Measurements from ENCODE around the gene PLCXD1.
"Not testable (repeated sequence)": the region's sequence is repeated elsewhere in the genome, so short reads cannot be mapped to it uniquely, and the experiment has no call there.

PLCXD1 gene

DNA sequence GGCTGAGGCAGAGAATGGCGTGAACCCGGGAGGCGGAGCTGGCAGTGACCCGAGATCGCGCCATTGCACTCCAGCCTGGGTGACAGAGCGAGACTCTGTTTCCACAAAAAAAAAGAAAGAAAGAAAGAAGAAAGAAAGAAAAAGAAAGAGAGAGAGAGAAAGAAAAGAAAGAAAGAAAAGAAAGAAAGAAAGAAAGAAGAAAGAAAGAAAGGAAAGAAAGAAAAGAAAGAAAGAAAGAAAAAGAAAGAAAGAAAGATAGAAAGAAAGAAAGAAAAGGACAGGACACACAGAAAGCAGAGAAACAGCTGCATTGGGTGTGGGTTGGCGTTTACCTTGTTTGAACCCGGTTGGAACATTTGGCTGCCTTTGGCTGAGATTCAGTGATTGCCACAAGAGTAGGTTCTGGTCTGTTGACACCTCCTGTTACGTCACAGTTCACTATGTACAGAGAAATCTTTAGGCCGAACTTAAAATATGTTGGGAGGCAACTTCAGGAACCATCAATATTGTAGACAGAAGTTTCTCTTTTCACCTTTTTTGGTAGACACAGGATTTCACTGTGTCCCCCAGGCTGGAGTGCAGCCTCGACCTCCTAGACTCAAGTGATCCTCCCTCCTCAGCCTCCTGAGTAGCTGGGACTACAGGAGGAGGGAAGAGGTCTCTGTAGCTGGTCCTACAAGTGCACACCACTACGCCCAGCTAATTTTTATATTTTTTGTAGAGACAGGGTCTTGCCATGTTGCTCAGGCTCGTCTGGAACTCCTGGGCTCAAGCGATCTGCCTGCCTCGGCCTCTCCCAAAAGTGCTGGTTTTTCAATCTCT lies 16.3 kb upstream of the PLCXD1 start:
- no peak for DNase-seq

DNA sequence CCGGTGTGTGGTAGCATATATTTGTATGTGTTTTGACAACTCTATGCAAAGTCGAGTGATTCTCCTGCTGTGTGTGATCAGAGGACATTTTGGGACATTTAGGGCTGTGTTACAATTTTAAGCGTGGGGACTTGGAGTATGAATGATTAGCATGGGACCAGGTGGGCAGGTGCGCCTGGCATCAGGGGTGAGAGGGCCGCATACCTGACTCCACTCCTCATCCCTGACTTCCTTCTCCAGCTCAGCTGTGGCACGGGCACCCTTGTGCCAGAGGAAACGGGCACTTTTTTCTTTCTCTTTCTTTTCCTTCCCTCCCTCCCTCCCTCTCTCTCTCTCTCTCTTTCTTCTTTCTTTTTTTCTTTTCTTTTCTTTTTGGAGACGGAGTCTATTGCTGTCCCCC lies 15.7 kb upstream of the PLCXD1 start:
- no peak for DNase-seq

DNA sequence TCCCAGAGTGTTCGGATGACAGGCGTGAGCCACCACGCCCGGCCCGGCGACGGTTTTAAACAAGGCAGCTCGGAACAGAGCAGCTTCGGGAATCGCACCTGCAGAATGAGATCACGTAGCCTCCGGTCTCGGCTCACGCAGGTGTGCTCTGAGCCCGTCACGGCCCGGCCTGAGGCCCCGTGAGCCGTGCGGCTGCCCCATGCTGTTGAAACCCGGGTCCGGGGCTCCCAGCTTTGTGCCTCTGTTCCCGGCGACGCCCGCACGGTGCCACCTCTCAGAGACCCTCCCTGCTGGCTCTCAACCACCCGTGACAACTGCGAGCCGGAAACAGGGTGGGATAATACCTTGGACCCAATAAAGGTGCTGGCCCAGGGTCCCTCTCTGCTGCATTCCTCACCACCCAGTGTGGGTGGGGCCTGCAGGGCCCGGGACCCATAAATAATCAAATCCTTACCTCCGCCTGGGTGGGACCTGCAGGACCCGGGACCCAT lies 13.4 kb upstream of the PLCXD1 start:
- no peak for DNase-seq

DNA sequence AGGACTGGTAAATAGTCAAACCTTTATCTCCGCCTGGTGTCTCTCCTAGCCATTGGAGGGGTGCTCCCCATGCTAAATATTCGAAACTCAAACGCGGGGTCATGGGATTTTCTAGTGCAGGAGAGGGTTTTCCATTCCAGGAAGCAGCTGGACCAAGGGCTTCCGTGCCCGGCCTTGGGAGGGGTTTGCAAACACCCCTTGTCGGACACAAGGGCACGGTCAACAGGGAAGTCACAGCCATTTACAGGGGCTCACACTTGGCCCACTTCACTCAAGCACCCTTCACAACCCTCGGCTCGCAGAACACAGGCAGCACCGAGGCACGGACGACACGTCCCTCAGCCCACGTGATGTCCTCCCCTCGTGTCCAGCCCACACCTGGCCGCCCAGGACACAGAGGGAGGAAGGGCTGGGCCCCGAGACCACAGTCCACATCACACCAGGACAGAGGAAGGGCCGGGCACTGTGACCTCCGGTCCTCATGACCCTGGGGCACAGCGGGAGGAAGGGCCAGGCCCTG lies 10.3 kb upstream of the PLCXD1 start:
- no peak for DNase-seq

DNA sequence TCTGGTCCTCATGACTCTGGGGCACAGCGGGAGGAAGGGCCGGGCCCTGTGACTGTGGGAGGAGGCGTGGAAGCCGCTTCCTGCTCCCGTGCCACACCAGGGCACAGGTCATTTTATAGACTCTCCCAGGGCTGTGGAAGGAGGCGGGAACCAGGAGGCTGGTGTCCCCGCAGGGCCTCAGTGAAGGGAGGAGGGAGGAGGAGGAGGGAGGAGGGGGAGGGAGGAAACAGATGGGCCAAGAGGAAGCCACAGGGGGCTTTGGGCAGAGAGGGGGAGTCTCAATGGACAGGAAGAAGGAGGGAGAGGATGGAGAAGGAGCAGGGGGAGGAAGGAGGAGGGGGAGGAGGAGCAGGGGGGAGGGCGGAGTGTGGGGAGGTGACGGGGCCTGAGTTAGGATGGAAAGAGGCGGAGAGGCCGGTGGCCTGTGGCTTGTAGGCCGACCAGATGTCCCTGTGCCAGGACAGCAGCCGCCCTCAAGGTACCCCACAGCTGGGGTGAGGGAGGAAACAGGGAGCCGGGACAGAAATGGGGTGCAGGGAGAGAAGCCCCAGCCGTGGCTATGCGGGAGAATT lies 6.2 kb upstream of the PLCXD1 start:
- no peak for DNase-seq

DNA sequence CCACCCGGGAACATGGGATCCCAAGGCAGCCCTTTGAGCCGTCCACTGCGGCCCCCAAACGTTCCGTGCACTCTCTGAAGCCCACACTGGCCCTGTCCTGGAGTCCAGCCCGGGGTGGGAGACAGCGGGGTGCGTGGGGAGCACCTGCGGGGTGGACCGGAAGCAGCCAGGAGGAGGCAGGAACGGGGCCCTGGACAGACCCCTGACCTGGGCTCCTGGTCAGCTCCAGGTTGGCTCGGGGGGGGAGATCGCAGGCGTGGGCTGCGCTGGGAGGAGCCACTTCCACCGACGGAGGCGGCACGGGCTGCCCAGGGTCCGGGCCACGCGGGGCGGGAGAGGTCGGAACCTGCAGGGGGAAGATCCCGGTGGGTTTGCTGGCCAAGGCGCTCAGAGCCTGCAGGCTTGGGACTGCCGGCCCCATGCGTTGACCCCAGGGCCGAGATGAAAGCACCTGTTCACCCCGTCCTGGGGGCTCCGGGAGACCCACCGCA lies 5.7 kb upstream of the PLCXD1 start:
- DNase-seq = no peak

DNA sequence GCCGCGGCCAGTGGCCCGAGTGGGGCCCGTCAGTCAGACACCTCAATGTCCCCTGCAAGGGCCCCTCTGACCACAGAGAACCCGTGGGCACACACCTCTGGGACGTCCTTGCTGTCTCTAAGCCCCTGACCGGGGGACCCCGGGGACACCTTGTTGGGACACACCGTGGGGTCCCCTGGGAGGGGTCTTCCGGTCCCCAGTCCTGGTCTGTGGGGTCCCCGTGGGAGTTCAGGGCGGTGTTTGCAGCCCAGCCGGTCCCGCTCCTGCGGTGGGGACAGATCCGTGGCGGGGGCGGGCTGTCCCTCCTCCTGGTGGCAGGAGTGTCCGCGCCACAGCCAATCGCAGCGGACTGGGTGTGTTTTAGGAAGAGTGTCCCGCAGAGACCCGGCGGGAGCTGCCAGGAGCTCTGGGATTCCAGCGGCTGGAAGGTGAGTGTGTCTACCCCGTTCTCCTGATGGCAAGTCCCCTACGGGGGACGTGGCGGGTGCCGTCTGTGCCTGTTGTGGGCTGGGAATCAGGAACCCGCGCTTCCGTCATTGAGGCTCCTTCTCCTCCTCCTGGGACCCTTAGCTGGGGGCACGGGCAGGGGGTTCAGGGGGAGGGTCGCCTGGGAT lies 5.1 kb upstream of the PLCXD1 start:
- no peak for DNase-seq

DNA sequence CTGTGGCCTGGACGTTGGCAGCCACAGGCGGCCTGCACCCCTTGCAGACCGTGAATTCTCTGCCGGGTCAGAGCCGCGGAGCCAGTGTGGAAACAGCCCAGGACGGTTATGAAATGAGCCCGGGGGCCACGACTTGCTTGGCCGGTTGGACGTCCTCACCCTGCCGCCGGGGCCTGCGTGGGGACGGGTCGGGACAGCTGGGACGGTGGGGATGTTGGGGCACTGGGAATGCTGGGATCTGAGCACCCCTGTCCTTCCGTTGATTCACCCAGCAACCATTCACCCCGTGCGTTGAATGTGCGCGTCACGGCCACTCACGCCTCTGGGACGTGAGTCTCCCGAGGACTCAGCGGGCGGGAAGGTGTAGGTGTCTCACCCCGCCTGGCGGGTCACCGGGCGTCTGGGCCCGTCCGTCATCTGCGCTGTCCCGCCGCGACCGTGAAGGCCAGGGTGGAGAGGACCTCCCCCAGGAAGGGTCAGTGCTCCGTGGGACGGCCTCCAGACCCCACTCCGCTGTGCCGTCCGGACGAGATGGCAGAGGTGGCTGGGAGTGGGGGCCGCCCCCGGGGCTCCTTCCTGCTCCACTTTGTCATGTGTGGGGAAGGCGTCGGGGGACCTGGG lies 4.5 kb upstream of the PLCXD1 start:
- no peak for DNase-seq

DNA sequence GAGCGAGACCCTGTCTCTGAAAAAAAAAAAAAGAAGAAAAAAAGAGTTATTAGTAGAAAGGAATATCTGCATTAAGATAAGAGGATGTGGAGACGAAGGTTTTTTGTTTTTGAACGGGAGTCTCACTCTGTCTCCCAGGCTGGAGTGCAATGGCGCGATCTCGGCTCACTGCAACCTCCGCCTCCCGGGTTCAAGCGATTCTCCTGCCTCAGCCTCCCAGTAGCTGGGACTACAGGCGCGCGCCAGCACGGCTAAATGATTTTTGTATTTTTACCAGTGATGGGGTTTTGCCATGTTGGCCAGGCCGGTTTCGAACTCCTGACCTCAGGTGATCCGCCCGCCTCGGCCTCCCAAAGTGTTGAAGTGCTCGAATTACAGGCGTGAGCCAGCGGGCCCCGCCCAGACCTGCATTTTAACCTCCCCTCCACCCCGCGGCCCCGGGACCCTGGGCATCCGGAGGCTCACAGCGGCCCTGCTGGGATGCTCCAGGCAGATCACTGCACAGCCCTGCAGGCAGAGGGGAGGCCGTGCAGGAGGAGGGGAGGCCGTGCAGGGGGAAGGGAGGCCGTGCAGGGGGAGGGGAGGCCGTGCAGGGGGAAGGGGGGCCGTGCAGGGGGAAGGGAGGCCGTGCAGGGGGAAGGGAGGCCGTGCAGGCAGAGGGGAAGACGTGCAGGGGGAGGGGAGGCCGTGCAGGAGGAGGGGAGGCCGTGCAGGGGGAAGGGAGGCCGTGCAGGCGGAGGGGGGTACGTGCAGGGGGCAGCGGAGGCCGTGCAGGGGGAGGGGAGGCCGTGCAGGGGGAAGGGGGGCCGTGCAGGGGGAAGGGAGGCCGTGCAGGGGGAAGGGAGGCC lies 1.2 kb upstream of the PLCXD1 start:
- not testable (repeated sequence) for DNase-seq

DNA sequence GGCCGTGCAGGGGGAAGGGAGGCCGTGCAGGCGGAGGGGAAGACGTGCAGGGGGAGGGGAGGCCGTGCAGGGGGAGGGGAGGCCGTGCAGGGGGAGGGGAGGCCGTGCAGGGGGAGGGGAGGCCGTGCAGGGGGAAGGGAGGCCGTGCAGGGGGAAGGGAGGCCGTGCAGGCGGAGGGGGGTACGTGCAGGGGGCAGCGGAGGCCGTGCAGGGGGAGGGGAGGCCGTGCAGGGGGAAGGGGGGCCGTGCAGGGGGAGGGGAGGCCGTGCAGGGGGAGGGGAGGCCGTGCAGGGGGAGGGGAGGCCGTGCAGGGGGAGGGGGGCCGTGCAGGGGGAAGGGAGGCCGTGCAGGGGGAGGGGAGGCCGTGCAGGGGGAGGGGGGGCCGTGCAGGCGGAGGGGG lies 459 bp upstream of the PLCXD1 start:
- DNase-seq = not testable (repeated sequence)

DNA sequence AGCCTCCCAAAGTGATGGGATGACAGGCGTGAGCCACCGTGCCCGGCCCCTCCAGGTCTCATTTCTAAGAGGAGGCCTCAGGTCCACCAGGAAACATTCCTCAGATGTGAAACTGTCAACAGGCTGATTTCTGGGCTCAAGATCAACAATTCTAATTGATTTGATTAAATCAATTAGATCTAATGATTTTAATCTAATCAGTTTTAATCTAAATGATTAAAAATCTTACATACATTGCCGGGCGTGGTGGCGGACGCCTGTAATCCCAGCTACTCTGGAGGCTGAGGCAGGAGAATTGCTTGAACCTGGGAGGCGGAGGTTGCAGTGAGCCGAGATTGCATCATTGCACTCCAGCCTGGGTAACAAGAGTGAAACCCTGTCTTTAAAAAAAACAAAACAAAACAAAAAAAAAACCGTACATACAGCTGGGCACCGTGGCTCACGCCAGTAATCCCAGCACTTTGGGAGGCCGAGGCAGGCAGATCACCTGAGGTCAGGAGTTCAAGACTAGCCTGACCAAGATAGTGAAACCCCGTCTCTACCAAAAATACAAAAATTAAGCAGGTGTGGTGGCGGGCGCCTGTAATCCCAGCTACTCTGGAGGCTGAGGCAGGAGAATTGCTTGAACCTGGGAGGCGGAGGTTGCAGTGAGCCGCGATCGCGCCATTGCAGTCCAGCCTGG lies 960 bp downstream of the PLCXD1 start:
- DNase-seq = not testable (repeated sequence)

DNA sequence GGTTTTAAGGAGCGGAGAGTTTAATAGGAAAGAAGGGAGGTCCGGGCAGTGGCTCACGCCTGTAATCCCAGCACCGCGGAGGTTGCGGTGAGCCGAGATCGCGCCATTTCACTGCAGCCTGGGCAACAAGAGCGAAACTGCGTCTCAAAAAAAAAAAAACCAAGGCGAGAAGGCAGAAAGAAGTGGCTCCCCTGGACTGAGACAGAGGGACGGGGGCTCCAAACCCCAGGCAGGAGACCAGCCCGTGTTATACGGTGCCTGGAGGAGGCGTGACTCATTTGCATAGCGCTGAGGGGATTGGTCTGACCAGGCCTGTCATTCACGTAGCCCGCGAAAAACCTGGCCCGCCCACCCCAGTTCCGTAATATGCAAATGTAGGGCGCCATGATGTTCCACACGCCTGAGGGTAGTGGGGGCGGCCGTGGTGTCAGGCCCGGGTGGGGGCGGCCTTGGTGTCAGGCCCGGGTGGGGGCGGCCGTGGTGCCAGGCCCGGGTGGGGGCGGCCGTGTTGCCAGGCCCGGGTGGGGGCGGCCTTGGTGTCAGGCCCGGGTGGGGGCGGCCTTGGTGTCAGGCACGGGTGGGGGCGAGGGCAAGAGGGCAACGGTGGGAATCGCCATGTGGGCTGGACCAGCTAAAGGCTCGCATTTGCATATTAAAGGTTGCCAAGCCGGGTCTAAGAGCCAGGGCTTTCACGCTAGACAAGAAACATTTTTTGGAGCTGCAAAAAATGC lies 2.1 kb downstream of the PLCXD1 start:
- DNase-seq = no peak

DNA sequence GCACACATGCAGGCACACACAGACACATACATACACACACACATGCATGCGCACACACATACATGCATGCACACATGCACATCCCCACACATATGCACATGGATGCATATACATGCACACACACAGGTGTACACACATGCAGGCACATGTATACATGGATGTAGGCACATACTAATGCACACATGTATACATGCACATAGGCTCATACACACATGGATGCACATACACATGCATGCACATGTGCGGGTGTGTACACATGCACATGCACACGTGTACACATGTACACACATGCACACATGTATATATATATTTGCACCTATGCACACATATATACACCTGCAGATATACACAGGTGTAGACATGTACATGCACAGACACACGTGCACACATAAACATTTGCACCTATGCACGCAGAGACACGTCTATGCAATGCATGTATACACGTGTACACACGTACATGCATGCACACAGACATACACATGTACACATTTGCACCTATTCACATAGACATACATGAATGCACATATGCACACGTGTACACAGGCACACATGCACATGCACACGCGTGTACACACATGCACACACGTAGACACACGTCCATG lies 4.0 kb downstream of the PLCXD1 start:
- DNase-seq = no peak

DNA sequence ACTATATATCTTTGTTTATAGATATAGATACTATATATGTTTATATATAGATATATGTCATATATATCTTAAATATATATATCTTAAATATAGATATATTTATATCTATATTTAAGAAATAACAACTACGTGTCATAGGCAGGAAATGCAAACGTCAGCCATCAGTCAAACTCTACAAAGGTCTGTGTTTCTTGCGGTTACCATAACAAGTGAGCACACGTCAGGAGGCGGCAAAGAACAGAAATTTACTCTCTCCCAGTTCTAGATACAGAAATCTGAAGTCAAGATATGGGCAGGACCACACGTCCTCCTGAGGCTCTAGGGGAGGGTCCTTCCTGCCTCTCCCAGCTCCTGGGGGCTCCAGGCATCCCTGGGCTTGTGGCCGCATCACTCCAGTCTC lies 6.5 kb downstream of the PLCXD1 start:
- DNase-seq = no peak

DNA sequence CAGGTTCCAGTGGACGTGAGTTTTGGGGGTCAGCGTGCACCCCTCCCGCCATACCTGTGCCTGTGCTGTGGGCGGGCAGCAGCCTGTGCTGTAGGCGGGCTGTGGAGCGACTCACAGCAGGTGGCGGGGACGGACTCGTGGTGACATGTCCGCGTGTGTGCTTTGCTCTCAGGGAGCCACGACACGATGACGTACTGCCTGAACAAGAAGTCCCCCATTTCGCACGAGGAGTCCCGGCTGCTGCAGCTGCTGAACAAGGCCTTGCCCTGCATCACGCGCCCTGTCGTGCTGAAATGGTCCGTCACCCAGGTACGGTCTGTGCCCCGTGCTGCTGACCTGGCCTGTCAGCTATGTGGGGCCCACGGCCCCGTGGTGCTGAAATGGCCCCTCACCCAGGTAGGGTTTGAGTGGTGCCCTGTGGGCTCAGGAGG lies 7.4 kb downstream of the PLCXD1 start:
- no peak for DNase-seq

DNA sequence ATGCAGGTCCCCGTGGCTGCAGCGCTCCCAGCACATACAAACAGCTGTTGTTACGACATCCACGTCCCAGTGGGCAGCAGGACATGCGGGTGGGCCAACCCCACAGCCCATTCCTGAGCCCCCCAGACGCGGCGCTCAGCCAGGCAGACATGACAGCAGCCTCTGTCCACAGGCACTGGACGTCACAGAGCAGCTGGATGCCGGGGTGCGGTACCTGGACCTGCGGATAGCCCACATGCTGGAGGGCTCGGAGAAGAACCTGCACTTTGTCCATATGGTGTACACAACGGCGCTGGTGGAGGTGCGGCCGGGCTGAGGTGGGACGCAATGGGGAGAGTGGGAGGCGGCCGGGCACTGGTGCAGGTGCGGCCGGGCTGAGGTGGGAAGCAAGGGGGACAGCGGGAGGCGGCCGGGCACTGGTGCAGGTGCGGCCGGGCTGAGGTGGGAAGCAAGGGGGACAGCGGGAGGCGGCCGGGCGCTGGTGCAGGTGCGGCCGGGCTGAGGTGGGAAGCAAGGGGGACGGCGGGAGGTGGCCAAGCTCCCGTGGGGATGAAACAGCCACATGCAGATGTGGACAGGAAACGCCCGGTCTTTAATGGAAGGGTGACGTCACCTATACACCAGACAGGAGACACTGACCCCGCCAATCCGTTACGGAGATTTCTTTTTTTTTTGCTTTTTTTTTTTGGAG lies 9.4 kb downstream of the PLCXD1 start:
- DNase-seq = no peak

DNA sequence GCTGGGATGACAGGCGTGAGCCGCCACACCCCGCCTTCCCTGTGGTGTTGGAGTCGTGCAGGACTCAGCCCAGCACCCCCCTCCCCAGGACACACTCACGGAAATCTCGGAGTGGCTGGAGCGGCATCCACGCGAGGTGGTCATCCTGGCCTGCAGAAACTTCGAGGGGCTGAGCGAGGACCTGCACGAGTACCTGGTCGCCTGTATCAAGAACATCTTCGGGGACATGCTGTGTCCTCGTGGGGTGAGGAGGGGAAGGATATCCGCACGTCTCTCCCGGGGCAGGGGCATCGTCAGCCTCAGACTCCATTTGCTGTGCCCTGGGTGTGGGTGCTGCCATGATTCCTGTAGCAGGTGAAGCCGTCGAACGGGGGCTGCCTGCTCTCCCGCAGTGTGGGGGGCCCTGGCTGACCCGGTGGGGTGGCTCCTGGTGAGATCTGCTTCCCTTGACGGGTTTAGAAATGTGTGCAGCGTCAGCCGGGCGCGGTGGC lies 10.3 kb downstream of the PLCXD1 start:
- DNase-seq = no peak

DNA sequence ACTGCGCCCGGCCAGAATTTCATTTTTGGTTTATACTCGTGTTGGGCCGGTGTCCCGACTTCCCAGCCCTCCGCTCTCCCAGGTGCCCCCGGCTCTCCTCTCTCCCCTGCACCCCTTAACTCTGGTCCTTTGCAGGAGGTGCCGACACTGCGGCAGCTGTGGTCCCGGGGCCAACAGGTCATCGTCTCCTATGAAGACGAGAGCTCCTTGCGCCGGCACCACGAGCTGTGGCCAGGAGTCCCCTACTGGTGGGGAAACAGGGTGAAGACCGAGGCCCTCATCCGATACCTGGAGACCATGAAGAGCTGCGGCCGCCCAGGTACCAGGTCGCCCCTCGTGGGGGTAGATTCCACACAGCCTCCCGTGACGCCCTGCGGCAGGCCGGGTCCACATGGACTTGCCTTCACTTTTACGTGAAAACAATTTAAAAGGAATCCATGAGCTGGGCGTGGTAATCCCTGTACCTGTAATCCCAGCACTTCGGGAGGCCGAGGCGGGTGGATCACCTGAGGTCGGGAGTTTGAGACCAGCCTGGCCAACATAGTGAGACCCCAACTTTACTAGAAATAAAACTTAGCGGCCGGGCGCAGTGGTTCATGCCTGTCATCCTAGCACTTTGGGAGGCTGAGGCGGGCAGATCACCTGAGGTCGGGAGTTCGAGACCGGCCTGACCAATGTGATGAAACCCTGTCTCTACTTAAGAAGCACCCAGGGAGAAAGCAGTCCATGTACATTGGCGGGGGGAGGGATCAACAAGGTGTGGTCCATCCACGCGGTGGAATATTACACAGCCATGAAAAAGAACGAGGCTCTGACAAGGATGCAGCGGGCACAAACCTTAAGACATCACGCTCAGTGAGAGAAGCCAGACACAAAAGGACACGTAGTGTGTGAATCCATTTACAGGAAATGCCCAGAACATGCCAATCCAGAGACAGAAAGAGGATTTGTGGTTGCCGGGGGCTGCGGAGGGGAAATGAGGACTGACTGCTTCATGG lies 12.0 kb downstream of the PLCXD1 start:
- no peak for DNase-seq
